Measurements from ENCODE around the gene TMEM200C.

- TF ChIP-seq CTCF (IDR thresholded peaks at IDR 0.05) (no peak), POLR2A (IDR thresholded peaks at IDR 0.05) (no peak)
These were observed 44.7 kb upstream of the TMEM200C start for GRCh38 chr18:5939801-5940667.

Measured in right lobe of liver (tissue), 4 donors.